Measurements from ENCODE around the gene LRRC8C.

LRRC8C gene

GRCh38 chr1:89755591-89755990 is 122.7 kb downstream of the LRRC8C start:
- no peak for TF ChIP-seq CTCF (IDR thresholded peaks at IDR 0.05; ENCODE audit: insufficient read depth, low read depth, low read length, missing control alignments)
- DNase-seq (ENCODE audit: low read depth) = no peak
- H3K4me3 ChIP-seq (ENCODE audit: low read length) = no peak overlapping the region

- TF ChIP-seq CTCF (IDR thresholded peaks at IDR 0.05; ENCODE audit: insufficient read depth, low read depth, low read length, missing control alignments) = no peak
- DNase-seq (ENCODE audit: low read depth) = no peak
- no peak overlapping the region for H3K4me3 ChIP-seq (ENCODE audit: low read length)
These were observed 124.6 kb downstream of the LRRC8C start for GRCh38 chr1:89757532-89757931.

GRCh38 chr1:89758156-89758555 is 125.2 kb downstream of the LRRC8C start:
- H3K4me3 ChIP-seq (ENCODE audit: low read length) = no peak overlapping the region
- no peak for TF ChIP-seq CTCF (IDR thresholded peaks at IDR 0.05; ENCODE audit: insufficient read depth, low read depth, low read length, missing control alignments)
- DNase-seq (ENCODE audit: low read depth) = no peak

GRCh38 chr1:89759036-89759435 is 126.1 kb downstream of the LRRC8C start:
- no peak overlapping the region for H3K4me3 ChIP-seq (ENCODE audit: low read length)
- no peak for TF ChIP-seq CTCF (IDR thresholded peaks at IDR 0.05; ENCODE audit: insufficient read depth, low read depth, low read length, missing control alignments)
- DNase-seq (ENCODE audit: low read depth) = no peak

- no peak for TF ChIP-seq CTCF (IDR thresholded peaks at IDR 0.05; ENCODE audit: insufficient read depth, low read depth, low read length, missing control alignments)
- no peak overlapping the region for H3K4me3 ChIP-seq (ENCODE audit: low read length)
- DNase-seq (ENCODE audit: low read depth) = no peak
These were observed 127.6 kb downstream of the LRRC8C start for GRCh38 chr1:89760496-89760895.

- TF ChIP-seq CTCF (IDR thresholded peaks at IDR 0.05; ENCODE audit: insufficient read depth, low read depth, low read length, missing control alignments) = no peak
These were observed 128.4 kb downstream of the LRRC8C start for GRCh38 chr1:89761338-89761737.

GRCh38 chr1:89761901-89762300 is 129.0 kb downstream of the LRRC8C start:
- no peak overlapping the region for H3K4me3 ChIP-seq (ENCODE audit: low read length)
- no peak for DNase-seq (ENCODE audit: low read depth)
- TF ChIP-seq CTCF (IDR thresholded peaks at IDR 0.05; ENCODE audit: insufficient read depth, low read depth, low read length, missing control alignments) = no peak

More at GRCh38 chr1:89761338-89761737, 128.4 kb downstream of the LRRC8C start:
- no peak for DNase-seq (ENCODE audit: low read depth)
- no peak overlapping the region for H3K4me3 ChIP-seq (ENCODE audit: low read length)
